ENCODE results near the gene SLC25A33. TPM values are rescaled to one million over a fixed set of nuclear protein-coding genes. Genes with fewer than 3 reads are reported as not detected.

SLC25A33 gene
- total RNA-seq, 4 donors from 2014 or later: 40.3 to 88.6 (median 49.1) TPM

DNA sequence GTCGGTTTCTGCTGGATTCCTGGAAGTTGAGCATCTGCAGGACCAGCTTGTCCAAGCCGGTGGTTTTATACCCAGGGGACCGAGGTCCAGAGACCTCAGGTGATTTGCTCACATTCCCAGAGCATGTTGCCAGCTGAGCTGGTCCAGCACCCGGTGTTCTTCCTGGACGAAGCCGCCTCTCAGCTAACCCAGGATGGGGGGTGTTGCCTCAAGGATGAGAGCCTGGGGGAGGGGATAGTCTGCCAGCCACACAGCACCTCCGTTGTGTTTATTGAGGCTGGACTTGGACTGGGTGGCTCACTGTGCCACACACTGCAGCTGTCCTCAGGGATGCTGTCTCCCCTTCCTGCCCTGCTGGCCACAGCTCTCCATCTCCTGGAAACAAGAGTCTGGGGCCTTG is 50.9 kb downstream of the SLC25A33 start:
- H3K4me3 ChIP-seq: peak overlapping the region; percentile 53 to 86 (median 59)
- intact Hi-C loops (cut with DNase I; ENCODE audit: low total_unique reads) (loop anchor here (10.0 kb wide), 1 partner anchor 235 kb away; the partner anchor contains the start of gene CLSTN1), in situ Hi-C loops (cut with MboI; ENCODE audit: low sequenced_read_pairs in 4 of 4) (no loop called here)
- DNase-seq (peak; percentile 56 to 58), ATAC-seq (peak in 1 of 2 donors; percentile 3)
- TF ChIP-seq POLR2A (IDR thresholded peaks at IDR 0.05): peak in 1 of 2 donors; percentile 8
- TF ChIP-seq, protein P1, sequence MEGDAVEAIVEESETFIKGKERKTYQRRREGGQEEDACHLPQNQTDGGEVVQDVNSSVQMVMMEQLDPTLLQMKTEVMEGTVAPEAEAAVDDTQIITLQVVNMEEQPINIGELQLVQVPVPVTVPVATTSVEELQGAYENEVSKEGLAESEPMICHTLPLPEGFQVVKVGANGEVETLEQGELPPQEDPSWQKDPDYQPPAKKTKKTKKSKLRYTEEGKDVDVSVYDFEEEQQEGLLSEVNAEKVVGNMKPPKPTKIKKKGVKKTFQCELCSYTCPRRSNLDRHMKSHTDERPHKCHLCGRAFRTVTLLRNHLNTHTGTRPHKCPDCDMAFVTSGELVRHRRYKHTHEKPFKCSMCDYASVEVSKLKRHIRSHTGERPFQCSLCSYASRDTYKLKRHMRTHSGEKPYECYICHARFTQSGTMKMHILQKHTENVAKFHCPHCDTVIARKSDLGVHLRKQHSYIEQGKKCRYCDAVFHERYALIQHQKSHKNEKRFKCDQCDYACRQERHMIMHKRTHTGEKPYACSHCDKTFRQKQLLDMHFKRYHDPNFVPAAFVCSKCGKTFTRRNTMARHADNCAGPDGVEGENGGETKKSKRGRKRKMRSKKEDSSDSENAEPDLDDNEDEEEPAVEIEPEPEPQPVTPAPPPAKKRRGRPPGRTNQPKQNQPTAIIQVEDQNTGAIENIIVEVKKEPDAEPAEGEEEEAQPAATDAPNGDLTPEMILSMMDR (IDR thresholded peaks at IDR 0.05 in 4 of 5, conservative IDR thresholded peaks at IDR 0.05 in 1 of 5): no peak
- peaks cover 61 to 62% of the 10 kb centered on the region in 2 donors for H3K4me1 ChIP-seq
- no peaks in the 10 kb centered on the region for H3K36me3 ChIP-seq
- peak overlapping the region; percentile 77 to 84 (median 82) for H3K27ac ChIP-seq
- no peaks in the 10 kb centered on the region for H3K27me3 ChIP-seq
- H3K9me3 ChIP-seq: no peaks in the 10 kb centered on the region

DNA sequence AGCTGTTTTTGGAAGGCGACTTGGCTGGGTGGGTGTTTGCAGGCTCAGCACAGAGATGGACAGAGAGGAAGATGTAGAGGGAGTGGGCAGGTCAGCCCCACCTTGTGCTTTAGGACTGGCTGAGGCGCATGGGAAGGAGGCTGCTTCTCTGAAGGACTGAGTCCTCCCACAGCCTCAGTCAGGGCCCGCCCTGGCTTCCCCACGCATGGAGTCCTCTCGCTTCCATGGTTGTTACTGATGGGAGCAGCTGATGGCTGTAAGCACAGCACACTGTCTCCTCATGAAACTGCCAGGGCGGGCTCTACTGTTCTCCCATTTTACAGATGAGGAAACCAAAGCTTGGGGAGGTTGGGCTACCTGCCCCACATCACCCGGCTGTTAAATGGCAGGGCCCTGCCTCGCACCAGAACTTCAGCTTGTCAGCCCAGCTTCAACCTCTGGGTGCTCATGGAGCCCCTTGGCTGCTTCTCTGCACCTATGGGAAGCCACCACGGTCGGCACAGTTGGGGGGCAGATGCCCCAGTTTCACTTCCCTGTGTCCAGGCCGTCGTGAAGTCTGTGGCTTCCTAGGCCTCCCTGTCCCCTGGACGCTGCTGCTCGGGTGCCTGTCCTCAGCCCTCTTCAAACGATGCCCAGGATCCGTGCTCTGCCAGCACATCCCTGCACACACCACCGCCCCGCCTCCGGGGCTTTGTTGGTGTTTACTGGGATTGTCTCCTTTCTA is 51.8 kb downstream of the SLC25A33 start:
- peak overlapping the region in 2 of 4 donors; percentile 59 to 86 for H3K4me3 ChIP-seq
- no peaks in the 10 kb centered on the region for H3K27me3 ChIP-seq
- peak overlapping the region; percentile 77 to 84 (median 82) for H3K27ac ChIP-seq
- intact Hi-C loops (cut with DNase I; ENCODE audit: low total_unique reads) (loop anchor here (10.0 kb wide), 1 partner anchor 234 kb away; the partner anchor contains the start of gene CLSTN1), in situ Hi-C loops (cut with MboI; ENCODE audit: low sequenced_read_pairs in 4 of 4) (no loop called here)
- no peaks in the 10 kb centered on the region for H3K9me3 ChIP-seq
- H3K36me3 ChIP-seq: no peaks in the 10 kb centered on the region
- DNase-seq (no peak), ATAC-seq (no peak)
- H3K4me1 ChIP-seq: peaks cover 70 to 72% of the 10 kb centered on the region in 2 donors
- no peak for TF ChIP-seq POLR2A (IDR thresholded peaks at IDR 0.05)
- TF ChIP-seq, protein P1 (IDR thresholded peaks at IDR 0.05 in 4 of 5, conservative IDR thresholded peaks at IDR 0.05 in 1 of 5): no peak

DNA sequence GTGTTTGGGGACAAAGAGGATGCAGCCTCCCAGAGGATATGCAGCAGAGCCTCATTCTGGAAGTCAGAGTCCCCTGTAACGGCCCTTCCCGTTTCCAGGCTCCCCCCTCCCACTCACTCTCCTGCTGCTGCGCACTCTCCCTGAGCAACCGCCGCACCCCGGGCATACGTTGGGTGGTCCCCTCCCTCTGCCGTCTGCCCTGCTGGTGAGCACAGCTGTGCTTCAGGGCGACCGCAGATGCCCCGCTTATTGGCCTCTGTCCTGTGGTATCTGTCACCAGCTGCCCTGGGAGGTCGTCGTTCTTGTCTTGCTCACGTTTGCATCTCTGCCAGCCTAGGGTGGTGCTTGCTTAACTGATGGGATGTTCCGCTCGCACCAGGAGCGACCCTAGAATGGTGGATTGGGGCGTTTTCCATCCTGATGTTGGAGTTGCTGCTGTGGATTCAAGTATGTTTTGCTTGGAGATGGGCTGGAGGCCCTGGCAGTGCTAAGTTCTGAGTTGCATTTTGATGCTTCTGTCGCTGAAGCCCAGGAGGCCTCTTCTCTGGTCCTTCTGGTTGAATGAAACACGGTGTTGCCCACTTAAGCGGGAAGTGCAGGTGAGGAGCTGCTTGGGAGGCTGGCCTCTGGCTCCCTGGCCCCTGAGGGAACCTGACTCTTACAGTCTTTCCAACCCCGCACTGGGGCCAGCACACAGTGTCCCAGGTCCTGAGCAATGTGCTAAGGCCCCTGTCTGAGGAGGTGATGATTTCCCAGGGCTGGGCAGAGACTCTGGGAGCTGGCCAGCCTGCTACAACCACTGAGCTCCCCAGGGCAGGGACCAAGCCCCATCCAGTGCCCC is 52.6 kb downstream of the SLC25A33 start:
- Histone ChIP-seq H3K27me3 (no peaks in the 10 kb centered on the region), H3K4me3 (peak overlapping the region in 2 of 4 donors; percentile 0 to 86), H3K27ac (peak overlapping the region; percentile 77 to 84 (median 82)), H3K9me3 (no peaks in the 10 kb centered on the region), H3K36me3 (peaks cover 0 to 2% of the 10 kb centered on the region in 2 donors), H3K4me1 (peaks cover 76 to 78% of the 10 kb centered on the region in 2 donors)
- intact Hi-C loops (cut with DNase I; ENCODE audit: low total_unique reads) (loop anchor here (1.0 to 10.0 kb wide), 2 partner anchors 97 to 233 kb away; partner anchors contain the start of gene CLSTN1), in situ Hi-C loops (cut with MboI; ENCODE audit: low sequenced_read_pairs in 4 of 4) (no loop called here)
- ATAC-seq: peak; percentile 37 to 49
- TF ChIP-seq, protein P1 (IDR thresholded peaks at IDR 0.05 in 4 of 5, conservative IDR thresholded peaks at IDR 0.05 in 1 of 5): no peak
- peak in 1 of 2 donors; percentile 30 for TF ChIP-seq POLR2A (IDR thresholded peaks at IDR 0.05)
- DNase-seq: peak; percentile 67 to 89

DNA sequence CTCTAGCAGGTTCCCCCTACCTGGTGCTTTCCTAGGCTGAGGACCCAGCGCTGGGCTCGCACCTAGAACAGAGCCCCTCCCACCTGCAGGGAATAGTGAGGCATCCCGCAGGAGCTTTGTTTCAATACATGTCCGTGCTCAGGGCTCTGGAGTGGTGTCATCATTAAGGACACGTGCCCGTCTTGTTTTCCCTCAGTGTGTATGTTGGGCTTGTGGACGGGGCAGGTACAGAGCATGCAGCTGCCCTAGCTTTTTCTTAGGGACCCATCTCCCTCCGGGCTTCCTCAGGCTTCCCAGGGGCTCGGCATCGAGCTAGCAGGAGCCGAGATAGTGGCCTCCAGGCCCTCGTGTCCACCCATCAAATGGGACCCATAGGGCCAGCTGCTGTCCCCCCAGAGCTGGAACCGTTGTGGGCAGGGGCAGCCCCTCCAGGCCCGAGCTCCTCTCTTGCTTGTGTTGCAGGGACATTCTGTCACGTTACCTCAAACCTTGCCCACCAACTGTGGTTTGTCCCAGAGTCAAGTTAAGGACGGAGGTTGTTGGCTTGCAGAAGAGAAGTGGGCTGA is 53.3 kb downstream of the SLC25A33 start:
- DNase-seq (no peak), ATAC-seq (no peak)
- Histone ChIP-seq H3K27me3 (no peaks in the 10 kb centered on the region), H3K4me1 (peaks cover 76 to 79% of the 10 kb centered on the region in 2 donors), H3K9me3 (no peaks in the 10 kb centered on the region), H3K36me3 (peaks cover 0 to 8% of the 10 kb centered on the region in 2 donors), H3K27ac (peak overlapping the region; percentile 77 to 84 (median 82)), H3K4me3 (peak overlapping the region in 1 of 4 donors; percentile 13)
- in situ Hi-C loops (cut with MboI; ENCODE audit: low sequenced_read_pairs in 4 of 4): no loop called here
- TF ChIP-seq, protein P1 (IDR thresholded peaks at IDR 0.05 in 4 of 5, conservative IDR thresholded peaks at IDR 0.05 in 1 of 5): no peak
- intact Hi-C loops (cut with DNase I; ENCODE audit: low total_unique reads): loop anchor here (1.0 to 10.0 kb wide), 2 partner anchors 97 to 232 kb away; partner anchors contain the start of gene CLSTN1
